ENCODE results near the gene KCNJ5. TPM values are rescaled to one million over a fixed set of nuclear protein-coding genes. Genes with fewer than 3 reads are reported as not detected.

KCNJ5 gene
- total RNA-seq, 3 donors from 2014 or later, result 0.98 to 8.8 (median 2.8) TPM

DNA sequence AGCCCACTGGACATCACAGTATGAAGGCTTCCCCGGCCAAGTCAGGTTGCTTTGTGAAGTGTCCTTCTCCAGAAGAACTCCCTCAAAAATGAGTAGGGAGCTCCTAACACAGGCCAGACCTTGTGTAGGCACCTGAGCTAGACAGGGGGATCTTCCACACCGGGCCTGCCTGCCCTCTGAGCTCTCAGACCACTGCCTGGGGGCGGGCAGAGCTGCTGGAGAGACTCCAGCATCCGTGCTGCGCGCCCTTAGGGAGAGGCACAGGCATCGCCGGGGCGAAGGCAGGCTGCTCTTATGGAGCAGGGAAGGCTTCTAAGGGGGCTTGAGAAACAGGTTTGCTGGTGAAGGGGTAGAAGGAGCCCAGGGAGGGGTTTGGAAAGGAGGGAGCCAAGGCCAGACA lies 4.4 kb downstream of the KCNJ5 start:
- no peak overlapping the region for H3K27ac ChIP-seq
- TF ChIP-seq POLR2A (IDR thresholded peaks at IDR 0.05) (no peak), POLR2AphosphoS5 (IDR thresholded peaks at IDR 0.05) (no peak), CTCF (IDR thresholded peaks at IDR 0.05) (no peak)
- no peaks in the 10 kb centered on the region for H3K36me3 ChIP-seq
- DNase-seq (ENCODE audit: low spot score in 2 of 2), result no peak
- no peaks in the 10 kb centered on the region for H3K9me3 ChIP-seq
- intact Hi-C loops (cut with DNase I; ENCODE audit: low total_unique reads), result no loop called here
- peaks cover 0 to 11% of the 10 kb centered on the region in 2 donors for H3K27me3 ChIP-seq
- no peaks in the 10 kb centered on the region for H3K4me1 ChIP-seq
- H3K4me3 ChIP-seq, result no peak overlapping the region

GRCh38 chr11:128896356-128896755 lies 5.2 kb downstream of the KCNJ5 start:
- no peaks in the 10 kb centered on the region for H3K36me3 ChIP-seq
- peaks cover 0 to 5% of the 10 kb centered on the region in 2 donors for H3K27me3 ChIP-seq
- intact Hi-C loops (cut with DNase I; ENCODE audit: low total_unique reads), result no loop called here
- H3K4me1 ChIP-seq, result no peaks in the 10 kb centered on the region
- no peak for TF ChIP-seq POLR2AphosphoS5 (IDR thresholded peaks at IDR 0.05)
- no peak for TF ChIP-seq POLR2A (IDR thresholded peaks at IDR 0.05)
- no peak for TF ChIP-seq CTCF (IDR thresholded peaks at IDR 0.05)
- H3K9me3 ChIP-seq, result no peaks in the 10 kb centered on the region
- H3K4me3 ChIP-seq, result no peak overlapping the region
- DNase-seq (ENCODE audit: low spot score in 2 of 2), result no peak
- no peak overlapping the region for H3K27ac ChIP-seq

GRCh38 chr11:128897826-128898225 lies 6.7 kb downstream of the KCNJ5 start:
- Histone ChIP-seq H3K27me3 (no peaks in the 10 kb centered on the region), H3K27ac (no peak overlapping the region), H3K4me1 (no peaks in the 10 kb centered on the region), H3K36me3 (no peaks in the 10 kb centered on the region), H3K4me3 (no peak overlapping the region), H3K9me3 (no peaks in the 10 kb centered on the region)
- DNase-seq (ENCODE audit: low spot score in 2 of 2), result no peak
- intact Hi-C loops (cut with DNase I; ENCODE audit: low total_unique reads), result no loop called here
- TF ChIP-seq CTCF (IDR thresholded peaks at IDR 0.05) (no peak), POLR2A (IDR thresholded peaks at IDR 0.05) (no peak), POLR2AphosphoS5 (IDR thresholded peaks at IDR 0.05) (no peak)

- intact Hi-C loops (cut with DNase I; ENCODE audit: low total_unique reads), result no loop called here
- Histone ChIP-seq H3K36me3 (no peaks in the 10 kb centered on the region), H3K4me3 (no peak overlapping the region), H3K9me3 (no peaks in the 10 kb centered on the region), H3K4me1 (no peaks in the 10 kb centered on the region), H3K27me3 (no peaks in the 10 kb centered on the region), H3K27ac (no peak overlapping the region)
- no peak for DNase-seq (ENCODE audit: low spot score in 2 of 2)
- no peak for TF ChIP-seq POLR2A (IDR thresholded peaks at IDR 0.05)
- no peak for TF ChIP-seq POLR2AphosphoS5 (IDR thresholded peaks at IDR 0.05)
- TF ChIP-seq CTCF (IDR thresholded peaks at IDR 0.05), result no peak
Measured at GRCh38 chr11:128898580-128899344, 7.6 kb downstream of the KCNJ5 start.

DNA sequence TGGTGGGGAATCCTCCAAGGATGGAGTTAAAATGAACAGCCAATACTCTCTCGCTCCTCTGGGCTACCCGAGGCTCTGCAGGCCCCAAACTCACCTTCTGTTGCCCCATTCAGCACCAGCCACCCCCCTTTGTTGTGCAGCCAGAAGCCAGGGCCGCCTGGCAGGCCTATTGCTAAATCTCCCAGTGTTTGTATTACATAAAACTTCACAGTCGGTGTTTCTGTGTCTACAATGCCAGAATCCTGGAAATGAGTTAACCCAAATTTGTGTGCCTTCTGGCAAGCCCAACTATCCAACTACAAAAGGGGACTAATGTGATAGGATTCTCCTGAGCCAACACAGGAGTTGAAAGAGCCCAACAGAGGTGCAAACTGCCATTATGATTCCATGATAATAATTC lies 9.3 kb downstream of the KCNJ5 start:
- intact Hi-C loops (cut with DNase I; ENCODE audit: low total_unique reads), result no loop called here
- Histone ChIP-seq H3K4me1 (no peaks in the 10 kb centered on the region), H3K27ac (no peak overlapping the region), H3K9me3 (no peaks in the 10 kb centered on the region), H3K4me3 (no peak overlapping the region), H3K27me3 (no peaks in the 10 kb centered on the region), H3K36me3 (no peaks in the 10 kb centered on the region)
- no peak for TF ChIP-seq CTCF (IDR thresholded peaks at IDR 0.05)
- no peak for TF ChIP-seq POLR2AphosphoS5 (IDR thresholded peaks at IDR 0.05)
- TF ChIP-seq POLR2A (IDR thresholded peaks at IDR 0.05), result no peak
- no peak for DNase-seq (ENCODE audit: low spot score in 2 of 2)

Data from breast epithelium (tissue), 4 donors.